GM15510 (cell line): Measurements from ENCODE around the gene GPR146.

ENCODE experiments used
- POLR2A ChIP-seq: IDR thresholded peaks from 3 replicates; pipeline ENCODE4 v1.6.1; 2011; ENCODE audit warnings: borderline replicate concordance; ENCODE audit not compliant: insufficient read length; ENCODE audit errors: extremely low read depth

The GPR146 gene

GRCh38 chr7:1008733-1009363, 35.5 kb upstream of the GPR146 start:
- TF ChIP-seq POLR2A = no peak

GRCh38 chr7:1009747-1010146, 34.6 kb upstream of the GPR146 start:
- no peak for TF ChIP-seq POLR2A

- no peak for TF ChIP-seq POLR2A
Observed at GRCh38 chr7:1010226-1010625, 34.1 kb upstream of the GPR146 start.

- TF ChIP-seq POLR2A = no peak
Observed at GRCh38 chr7:1011297-1012003, 32.9 kb upstream of the GPR146 start.

- no peak for TF ChIP-seq POLR2A
Observed at GRCh38 chr7:1012004-1012715, 32.2 kb upstream of the GPR146 start.

- no peak for TF ChIP-seq POLR2A
Observed at GRCh38 chr7:1012716-1013095, 31.6 kb upstream of the GPR146 start.

- TF ChIP-seq POLR2A = no peak
Observed at GRCh38 chr7:1013581-1013980, 30.8 kb upstream of the GPR146 start.

- no peak for TF ChIP-seq POLR2A
Observed at GRCh38 chr7:1014681-1015080, 29.7 kb upstream of the GPR146 start.

GRCh38 chr7:1015196-1016121, 28.9 kb upstream of the GPR146 start:
- TF ChIP-seq POLR2A = no peak

GRCh38 chr7:1016577-1017531, 27.5 kb upstream of the GPR146 start:
- TF ChIP-seq POLR2A = no peak

- TF ChIP-seq POLR2A = no peak
Observed at GRCh38 chr7:1017586-1018333, 26.6 kb upstream of the GPR146 start.

GRCh38 chr7:1018334-1018695, 26.0 kb upstream of the GPR146 start:
- TF ChIP-seq POLR2A = no peak

- TF ChIP-seq POLR2A = no peak
Observed at GRCh38 chr7:1019255-1019785, 25.0 kb upstream of the GPR146 start.

- no peak for TF ChIP-seq POLR2A
Observed at GRCh38 chr7:1019789-1020610, 24.3 kb upstream of the GPR146 start.
